ENCODE measurements around the gene RGN.
"Not testable (repeated sequence)": the region's sequence is repeated elsewhere in the genome, so short reads cannot be mapped to it uniquely, and the experiment has no call there.

- not testable (repeated sequence) for TF ChIP-seq POLR2AphosphoS5 (IDR thresholded peaks at IDR 0.05; ENCODE audit: insufficient read depth, low read depth, low read length); CTCF (IDR thresholded peaks at IDR 0.05; ENCODE audit: extremely low read depth in 1 of 2, insufficient read depth in 1 of 2, low read depth in 1 of 2, low read length in 2 of 2); JUN (IDR thresholded peaks at IDR 0.05; ENCODE audit: borderline replicate concordance, insufficient read depth, insufficient read length, low read depth)
Measured at GRCh38 chrX:47116551-47117110, 38.4 kb downstream of the RGN start.
